GM18951 (cell line): ENCODE results near the gene IMMP2L.
"Not testable (repeated sequence)": the region's sequence is repeated elsewhere in the genome, so short reads cannot be mapped to it uniquely, and the experiment has no call there.

ENCODE experiments used
- POLR2A ChIP-seq: IDR thresholded peaks from 4 replicates; pipeline ENCODE4 v1.6.1; 2011; ENCODE audit warnings: mild to moderate bottlenecking; ENCODE audit not compliant: insufficient read length, insufficient read depth; ENCODE audit errors: extremely low read depth
- in situ Hi-C: fragments of 300-500 bp; cut with MboI; formaldehyde crosslinking; loops from one replicate; pipeline ENCODE4 v1.12.0; 2022; ENCODE audit warnings: low sequenced_read_pairs, mixed read lengths, inconsistent platforms; ENCODE audit not compliant: unreplicated experiment

Gene IMMP2L

DNA sequence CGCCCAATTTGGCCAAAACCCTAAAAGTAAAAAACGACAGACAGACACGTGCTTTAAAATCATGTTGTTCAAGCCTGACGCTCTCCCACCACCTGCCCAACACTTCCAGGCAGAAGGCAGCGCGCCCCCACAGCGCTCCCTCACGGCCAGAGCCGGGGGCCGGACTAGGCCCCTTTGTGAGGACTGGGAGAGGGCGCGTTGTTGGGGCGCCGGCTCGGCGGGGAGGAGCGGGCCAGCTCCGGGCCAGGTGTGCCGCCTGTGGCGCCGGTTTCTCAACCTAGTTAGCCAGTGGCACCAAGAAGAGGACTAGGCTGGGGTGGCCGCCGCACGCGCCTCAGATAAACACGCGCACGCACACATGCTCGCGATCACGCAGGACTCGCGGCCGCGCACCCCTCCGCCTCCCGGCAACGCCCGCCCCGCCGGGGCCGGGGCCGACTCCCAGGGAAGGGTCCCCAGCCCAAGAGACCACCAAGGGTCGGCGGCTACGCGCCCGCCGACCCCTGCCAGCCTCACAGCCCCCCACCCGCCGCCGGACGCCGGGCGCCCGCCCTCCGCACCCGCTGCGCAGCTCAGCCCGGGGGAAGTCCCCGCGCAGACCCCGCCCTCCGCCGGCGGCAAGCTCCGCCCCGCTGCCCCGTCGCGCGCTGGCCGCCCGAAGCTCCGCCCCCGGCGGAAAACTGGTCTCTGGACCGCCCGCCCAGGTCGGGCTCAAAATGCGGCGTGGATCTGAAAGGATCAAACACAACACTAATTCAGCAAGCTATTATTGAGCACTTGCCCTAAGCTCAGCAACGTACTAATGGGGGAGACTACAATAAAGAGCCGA is at the start of gene IMMP2L:
TSS of gene IMMP2L (minus strand) at position 589 of the 829 bp plus-strand sequence.
- peak; percentile 56 for TF ChIP-seq POLR2A
- in situ Hi-C loops: no loop called here

DNA sequence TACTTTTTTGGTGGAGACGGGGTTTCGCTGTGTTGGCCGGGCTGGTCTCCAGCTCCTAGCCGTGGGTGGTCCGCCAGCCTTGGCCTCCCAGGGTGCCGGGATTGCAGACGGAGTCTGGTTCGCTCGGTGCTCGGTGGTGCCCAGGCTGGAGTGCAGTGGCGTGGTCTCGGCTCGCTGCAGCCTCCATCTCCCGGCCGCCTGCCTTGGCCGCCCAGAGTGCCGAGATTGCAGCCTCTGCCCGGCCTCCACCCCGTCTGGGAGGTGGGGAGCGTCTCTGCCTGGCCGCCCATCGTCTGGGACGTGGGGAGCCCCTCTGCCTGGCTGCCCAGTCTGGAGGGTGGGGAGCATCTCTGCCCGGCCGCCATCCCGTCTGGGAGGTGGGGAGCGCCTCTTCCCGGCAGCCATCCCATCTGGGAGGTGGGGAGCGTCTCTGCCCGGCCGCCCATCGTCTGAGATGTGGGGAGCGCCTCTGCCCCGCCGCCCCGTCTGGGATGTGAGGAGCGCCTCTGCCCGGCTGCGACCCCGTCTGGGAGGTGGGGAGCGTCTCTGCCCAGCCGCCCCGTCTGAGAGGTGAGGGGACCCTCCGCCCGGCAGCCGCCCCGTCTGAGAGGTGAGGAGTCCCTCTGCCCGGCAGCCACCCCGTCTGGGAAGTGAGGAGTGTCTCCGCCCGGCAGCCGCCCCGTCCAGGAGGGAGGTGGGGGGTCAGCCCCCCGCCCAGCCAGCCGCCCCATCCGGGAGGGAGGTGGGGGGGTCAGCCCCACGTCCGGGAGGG is 47.4 kb upstream of the IMMP2L start:
- in situ Hi-C loops: not testable (repeated sequence)

DNA sequence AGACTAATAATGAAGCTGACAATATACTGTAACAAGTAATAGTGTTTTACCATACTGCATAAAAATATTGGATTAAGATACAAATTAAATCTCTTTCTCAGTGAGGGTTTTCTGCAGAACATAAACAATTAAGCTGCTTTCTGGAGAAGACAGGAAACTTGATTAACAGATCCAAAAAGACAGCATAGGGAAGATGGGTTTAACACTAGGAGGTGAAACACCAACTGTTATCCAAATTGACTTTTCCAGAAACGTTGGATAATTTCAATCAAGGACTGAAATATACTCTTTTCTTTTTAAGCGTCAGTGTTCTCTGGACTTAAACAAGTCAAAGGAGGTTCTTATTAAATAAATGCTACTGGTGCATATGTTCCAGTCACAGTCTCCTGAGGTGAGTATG is 45.3 kb upstream of the IMMP2L start:
- in situ Hi-C loops: no loop called here
- TF ChIP-seq POLR2A: no peak

DNA sequence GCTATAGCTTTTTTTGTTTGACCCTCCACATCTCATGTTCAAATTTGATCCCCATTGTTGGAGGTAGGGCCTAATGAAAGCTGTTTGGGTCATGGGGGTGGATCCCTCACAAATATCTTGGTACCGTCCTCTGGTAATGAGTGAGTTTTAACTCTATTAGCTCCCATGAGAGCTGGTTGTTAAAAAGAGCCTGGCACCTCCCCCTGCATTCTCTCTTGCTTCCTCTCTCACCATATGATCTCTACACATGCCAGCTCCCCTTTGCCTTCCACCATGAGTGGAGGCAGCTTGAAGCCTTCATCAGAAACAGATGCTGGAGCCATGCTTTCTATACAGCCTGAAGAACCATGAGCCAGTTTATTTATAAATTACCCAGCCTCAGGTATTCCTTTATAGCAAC is 43.0 kb upstream of the IMMP2L start:
- in situ Hi-C loops: no loop called here
- TF ChIP-seq POLR2A: no peak

DNA sequence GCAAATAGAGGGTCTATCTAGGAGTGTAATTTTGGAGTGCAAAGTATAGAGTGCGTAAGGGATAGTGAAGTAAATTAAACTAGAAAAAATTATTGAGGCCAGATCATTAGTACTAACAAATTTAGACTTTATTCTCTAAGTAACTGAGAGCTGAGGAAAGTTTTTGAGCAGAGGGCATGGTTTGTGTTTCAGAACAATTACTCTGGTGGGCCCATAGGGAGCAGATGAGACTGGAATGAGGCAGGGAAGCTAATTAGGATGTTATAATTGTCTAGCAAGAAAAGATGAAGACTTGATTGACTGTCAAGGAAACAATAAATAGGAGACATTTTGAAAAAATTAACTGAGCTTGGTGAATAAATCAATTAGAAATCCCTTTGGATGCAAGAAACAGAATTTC is 37.8 kb upstream of the IMMP2L start:
- TF ChIP-seq POLR2A: no peak
- in situ Hi-C loops: no loop called here

DNA sequence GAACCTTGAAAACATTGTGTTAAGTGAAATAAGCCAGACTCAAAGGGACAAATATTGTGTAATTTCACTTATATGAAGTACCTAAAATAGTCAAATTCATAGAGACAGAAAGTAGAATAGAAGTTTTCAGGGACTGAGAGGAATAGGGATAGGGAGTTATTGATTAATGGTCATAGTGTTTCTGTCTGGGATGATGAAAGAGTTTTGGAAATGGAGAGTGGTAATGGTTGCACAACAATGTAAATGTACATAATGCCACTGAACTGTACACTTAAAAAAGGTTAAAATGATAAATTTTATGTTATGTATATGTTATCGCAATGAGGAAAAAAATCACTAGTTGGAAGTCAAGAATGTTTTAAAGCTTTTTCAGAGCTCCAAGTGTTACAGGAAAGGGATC is 33.5 kb upstream of the IMMP2L start:
- in situ Hi-C loops: no loop called here
- TF ChIP-seq POLR2A: no peak

DNA sequence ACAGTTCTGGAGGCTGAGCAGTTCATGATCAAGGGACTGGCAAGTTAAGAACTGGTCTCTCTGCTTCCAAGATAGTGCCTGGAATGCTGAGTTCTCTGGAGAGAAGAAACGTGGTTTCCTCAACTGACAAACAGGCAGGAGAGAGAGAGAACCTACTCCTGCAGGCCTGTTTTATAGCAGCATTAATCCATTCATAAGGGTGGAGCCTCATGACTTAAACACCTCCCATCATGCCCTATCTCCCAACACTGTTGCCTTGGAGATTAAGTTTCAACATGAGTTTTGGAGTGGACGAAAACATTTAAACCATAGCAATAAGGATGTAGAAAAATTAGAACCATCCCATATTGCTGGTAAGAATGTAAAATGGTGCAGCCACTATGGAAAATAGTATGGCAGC is 32.3 kb upstream of the IMMP2L start:
- in situ Hi-C loops: no loop called here
- no peak for TF ChIP-seq POLR2A

DNA sequence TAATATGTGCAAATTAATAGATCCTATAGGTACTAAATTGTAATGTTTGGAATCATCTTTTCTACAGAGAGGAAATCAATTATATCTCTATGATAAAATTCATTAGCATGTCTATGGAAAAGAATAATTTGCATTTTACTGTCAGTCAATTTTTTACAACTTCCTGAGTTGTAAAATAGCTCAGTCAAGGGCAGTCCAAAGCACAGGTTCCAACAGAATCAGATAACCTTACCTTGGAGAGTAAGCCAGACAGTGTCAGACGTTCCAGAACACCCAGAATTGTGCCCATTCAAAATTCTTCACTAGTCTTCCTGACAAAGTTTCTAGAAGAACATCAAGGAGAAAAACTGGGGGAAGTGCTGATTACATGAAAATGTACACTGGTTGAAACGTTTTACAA is 31.1 kb upstream of the IMMP2L start:
- TF ChIP-seq POLR2A: no peak
- in situ Hi-C loops: no loop called here

DNA sequence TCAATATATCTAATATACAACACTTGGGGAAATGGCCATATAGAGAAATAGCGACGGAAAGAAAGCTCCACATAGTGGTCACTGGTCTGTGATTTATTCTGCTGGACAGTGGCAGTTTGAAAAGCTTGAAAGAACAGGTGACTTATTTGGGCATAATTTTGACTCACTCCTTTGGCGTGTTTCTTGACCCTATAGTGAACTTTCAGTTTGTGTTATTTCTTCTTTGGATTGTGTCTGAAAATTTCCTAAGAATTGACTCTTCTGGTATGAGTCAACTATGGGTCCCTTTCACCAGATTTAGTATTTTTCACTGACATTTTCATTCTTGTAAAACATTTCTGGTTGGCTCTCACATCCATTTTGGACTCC is 25.8 kb upstream of the IMMP2L start:
- in situ Hi-C loops: no loop called here
- no peak for TF ChIP-seq POLR2A

DNA sequence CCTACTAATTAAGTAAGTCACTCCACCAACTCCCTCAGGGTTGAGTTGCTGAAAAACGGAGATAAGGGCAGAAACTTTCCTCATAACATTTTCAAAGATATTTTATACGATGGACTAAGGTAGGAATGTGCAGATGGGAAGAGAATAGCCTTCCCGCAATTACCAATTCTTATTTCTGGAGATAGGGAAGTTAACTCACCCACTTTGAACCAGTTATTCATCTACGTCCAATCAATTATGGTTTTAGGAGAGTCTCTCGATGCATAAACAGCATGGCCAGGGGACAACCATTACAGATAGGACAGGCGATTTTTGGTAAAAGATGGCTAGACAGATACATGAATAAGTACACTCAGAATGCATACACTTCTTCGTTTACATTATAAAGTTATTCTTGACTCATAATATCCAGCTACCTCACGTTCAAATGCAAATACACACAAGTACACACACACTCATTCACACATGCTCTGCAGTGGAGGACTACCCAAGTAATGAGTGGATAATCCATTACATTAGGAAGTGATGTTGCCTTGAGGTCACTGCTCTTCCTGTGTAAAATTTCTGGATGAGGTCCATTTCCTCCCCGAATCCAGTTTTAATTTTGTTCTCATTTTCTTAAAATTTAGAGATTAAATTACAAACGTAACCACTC is 25.2 kb upstream of the IMMP2L start:
- in situ Hi-C loops: no loop called here
- TF ChIP-seq POLR2A: no peak

DNA sequence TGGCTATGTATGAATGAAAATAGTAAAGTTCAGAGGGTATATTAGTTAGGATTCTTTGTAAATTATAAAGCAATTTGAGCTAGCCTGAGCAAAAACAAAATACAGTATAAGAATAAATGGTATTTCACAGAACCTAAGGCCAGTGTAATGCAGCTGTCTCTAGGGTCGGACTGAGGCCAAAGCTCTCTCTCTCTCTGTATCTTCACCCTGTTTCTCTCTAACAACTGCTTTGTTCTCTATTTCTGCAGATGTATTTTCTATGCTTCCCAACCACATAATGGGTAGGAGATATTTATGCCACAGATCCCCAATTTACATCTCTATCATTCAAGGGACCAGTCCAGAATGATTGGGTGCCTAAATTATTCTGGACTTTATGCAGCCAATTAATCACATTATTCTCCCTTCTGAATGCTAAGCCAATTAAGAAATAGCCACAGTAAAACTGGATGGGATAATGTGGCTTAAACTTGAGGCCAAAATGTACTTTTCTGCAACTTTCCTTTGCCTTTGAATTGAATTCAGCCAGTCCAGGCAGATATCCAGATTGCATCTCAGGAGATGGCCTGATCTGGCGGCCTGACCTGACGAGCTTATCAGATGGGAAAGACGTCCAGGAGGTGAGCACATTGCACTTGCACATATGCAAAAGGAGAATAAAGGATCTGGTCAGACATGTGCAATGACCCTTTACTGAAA is 24.6 kb upstream of the IMMP2L start:
- in situ Hi-C loops: no loop called here
- no peak for TF ChIP-seq POLR2A

DNA sequence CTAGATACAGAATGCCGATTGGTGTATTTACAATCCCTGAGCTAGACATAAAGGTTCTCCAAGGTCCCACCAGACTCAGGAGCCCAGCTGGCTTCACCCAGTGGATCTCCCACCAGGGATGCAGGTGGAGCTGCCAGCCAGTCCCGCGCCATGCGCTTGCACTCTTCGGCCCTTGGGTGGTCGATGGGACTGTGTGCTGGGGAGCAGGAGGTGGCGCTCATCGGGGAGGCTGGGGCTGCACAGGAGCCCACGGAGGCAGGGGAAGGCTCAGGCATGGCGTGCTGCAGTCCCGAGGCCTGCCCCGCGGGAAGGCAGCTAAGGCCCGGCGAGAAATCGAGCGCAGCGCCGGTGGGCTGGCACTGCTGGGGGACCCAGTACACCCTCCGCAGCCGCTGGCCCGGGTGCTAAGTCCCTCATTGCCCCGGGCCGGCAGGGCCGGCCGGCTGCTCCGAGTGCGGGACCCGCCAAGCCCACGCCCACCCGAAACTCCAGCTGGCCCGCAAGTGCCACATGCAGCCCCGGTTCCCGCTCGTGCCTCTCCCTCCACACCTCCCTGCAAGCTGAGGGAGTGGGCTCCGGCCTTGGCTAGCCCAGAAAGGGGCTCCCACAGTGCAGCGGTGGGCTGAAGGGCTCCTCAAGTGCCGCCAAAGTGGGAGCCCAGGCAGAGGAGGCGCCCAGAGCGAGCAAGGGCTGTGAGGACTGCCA is 19.6 kb upstream of the IMMP2L start:
- in situ Hi-C loops: not testable (repeated sequence)

DNA sequence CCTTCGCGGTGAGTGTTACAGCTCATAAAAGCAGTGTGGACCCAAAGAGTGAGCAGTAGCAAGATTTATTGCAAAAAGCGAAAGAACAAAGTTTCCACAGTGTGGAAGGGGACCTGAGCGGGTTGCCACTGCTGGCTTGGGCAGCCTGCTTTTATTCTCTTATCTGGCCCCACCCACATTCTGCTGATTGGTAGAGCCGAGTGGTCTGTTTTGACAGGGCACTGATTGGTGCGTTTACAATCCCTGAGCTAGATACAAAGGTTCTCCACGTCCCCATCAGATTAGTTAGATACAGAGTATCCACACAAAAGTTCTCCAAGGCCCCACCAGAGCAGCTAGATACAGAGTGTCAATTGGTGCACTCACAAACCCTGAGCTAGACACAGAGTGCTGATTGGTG is 18.9 kb upstream of the IMMP2L start:
- in situ Hi-C loops: not testable (repeated sequence)
